ENCODE data around the gene EHD1. TPM values are rescaled to one million over a fixed set of nuclear protein-coding genes. Genes with fewer than 3 reads are reported as not detected.

The EHD1 gene
- total and polyA plus RNA-seq, 9 of the 15 experiments (the other 6 are each of a cell fraction or from before 2014, with no cell fraction given): 0.46 to 65.0 (median 16.4) TPM

- TF ChIP-seq MITF (IDR thresholded peaks at IDR 0.05) (no peak), BHLHE40 (IDR thresholded peaks at IDR 0.05; ENCODE audit: low read length) (peak; percentile 70), ZEB2 (IDR thresholded peaks at IDR 0.05) (0 out of 2 replicates have a peak, but pooled peaks have one; percentile 35), POLR2B (IDR thresholded peaks at IDR 0.05; ENCODE audit: low read depth, partially characterized antibody) (peak; percentile 74), ETS1 (conservative IDR thresholded peaks at IDR 0.05; ENCODE audit: control insufficient read depth, low read depth, low read length) (peak; percentile 75), ZNF79 (CRISPR knock-in tag; IDR thresholded peaks at IDR 0.05; ENCODE audit: low read depth) (no peak), SMAD4 (CRISPR knock-in tag; conservative IDR thresholded peaks at IDR 0.05) (peak; percentile 80), FOXA1 (IDR thresholded peaks at IDR 0.05; ENCODE audit: borderline replicate concordance) (no peak), ZBTB11 (CRISPR knock-in tag; IDR thresholded peaks at IDR 0.05) (peak in 1 of 3 experiments; percentile 75; a peak in 2 of 6 replicates), SAFB (IDR thresholded peaks at IDR 0.05; ENCODE audit: borderline replicate concordance, low read depth, low read length) (0 out of 2 replicates have a peak, but pooled peaks have one; percentile 15), ZNF830 (CRISPR knock-in tag; IDR thresholded peaks at IDR 0.05) (peak; percentile 82), CTCFL (IDR thresholded peaks at IDR 0.05; ENCODE audit: borderline replicate concordance, insufficient read depth, low read depth, low read length, poor library complexity, severe bottlenecking) (peak; percentile 97), NFXL1 (CRISPR knock-in tag; IDR thresholded peaks at IDR 0.05) (no peak), SOX6 (IDR thresholded peaks at IDR 0.05) (no peak), EP300 (IDR thresholded peaks at IDR 0.05; ENCODE audit: low read length) (0 out of 2 replicates have a peak, but pooled peaks have one; percentile 13), SIN3A (IDR thresholded peaks at IDR 0.05; ENCODE audit: borderline replicate concordance in 2 of 2, control insufficient read depth in 1 of 2, low read depth in 2 of 2, low read length in 2 of 2) (peak; percentile 69 to 92; a peak in 2 of 4 replicates), SREBF2 (CRISPR knock-in tag; IDR thresholded peaks at IDR 0.05) (no peak), ATF7 (IDR thresholded peaks at IDR 0.05) (peak; percentile 32), ZNF778 (CRISPR knock-in tag; IDR thresholded peaks at IDR 0.05) (no peak), ZNF3 (CRISPR knock-in tag; IDR thresholded peaks at IDR 0.05) (no peak)
Observed at GRCh38 chr11:64878494-64879243, at the start of gene EHD1 (continued).

Measured in K562 (cell line).